ENCODE data around the gene AMZ1.

The AMZ1 gene

DNA sequence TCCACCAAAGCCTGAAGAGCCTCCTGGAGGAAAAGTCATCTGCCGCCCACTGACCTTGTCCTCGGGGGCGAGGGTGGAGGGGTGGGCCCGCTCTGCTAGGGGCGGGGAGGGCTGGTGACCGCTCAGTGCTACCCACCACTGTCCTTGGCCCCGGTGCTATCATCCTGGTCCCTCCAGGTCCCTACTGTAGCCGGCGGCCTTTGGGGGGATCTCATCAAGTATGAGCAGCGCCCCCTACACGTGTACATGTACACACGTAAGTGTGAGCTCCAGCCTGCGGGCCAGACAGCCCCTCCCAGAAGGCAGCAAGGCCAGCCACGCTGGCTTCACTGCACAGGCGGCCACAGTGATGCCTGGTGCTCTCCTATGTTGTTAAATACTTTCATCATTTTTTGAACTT is 36.7 kb upstream of the AMZ1 start:
- DNase-seq (ENCODE audit: low read depth) = no peak

DNA sequence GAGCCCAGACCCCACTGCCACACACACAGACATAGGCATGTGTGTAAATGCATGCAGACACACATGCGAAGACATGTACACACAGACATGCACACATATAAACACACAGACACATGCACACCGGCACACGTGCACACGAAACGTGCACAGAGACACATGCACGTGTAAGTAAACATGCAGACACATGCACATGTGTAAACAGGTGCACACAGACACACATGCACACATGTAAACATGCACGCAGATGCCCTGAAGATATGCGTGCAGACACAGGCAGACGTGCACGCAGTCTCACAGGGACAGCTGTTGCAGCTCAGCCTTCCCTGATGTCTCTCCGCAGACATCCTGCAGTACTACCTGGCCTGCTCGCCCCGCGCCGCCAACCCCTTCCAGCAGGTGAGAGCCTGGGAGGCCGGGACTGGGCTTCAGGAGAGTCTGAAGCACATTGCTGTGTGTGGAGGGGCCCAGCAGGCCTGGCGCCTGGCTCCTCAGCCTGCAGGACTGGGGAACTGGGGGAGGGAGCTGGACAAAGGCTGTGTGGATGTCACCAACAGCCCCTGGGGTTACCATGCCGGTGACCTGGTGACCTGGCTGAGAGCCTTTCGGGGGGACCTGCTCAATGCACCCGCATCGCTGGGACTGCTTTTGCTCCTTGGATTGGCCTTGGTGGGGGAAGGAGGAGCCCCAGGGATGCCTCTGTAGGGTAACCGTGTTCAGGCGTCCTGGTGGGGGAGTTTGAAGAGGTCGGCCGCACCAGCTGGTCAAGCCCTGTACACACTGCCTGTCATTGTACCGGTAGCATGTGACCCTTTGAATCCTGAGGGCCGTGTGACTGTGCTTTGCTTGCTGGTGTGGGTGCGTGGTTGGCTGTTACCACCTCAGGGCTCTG is 35.9 kb upstream of the AMZ1 start:
- no peak for DNase-seq (ENCODE audit: low read depth)

DNA sequence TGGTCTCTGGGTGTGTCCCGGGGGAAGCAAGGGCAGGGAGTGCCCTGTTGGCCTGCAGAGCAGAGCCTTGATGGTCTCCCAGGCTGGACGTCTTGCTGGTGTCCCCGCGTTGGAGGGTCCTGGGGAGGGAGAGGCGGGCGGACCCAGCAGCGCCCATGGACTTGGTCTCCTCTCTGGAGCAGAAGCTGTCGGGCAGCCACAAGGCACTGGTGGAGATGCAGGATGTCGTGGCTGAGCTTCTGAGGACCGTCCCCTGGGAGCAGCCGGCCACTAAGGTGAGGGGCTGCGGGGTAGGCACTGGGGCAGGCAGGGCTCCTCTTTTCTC is 35.3 kb upstream of the AMZ1 start:
- DNase-seq (ENCODE audit: low read depth) = no peak

DNA sequence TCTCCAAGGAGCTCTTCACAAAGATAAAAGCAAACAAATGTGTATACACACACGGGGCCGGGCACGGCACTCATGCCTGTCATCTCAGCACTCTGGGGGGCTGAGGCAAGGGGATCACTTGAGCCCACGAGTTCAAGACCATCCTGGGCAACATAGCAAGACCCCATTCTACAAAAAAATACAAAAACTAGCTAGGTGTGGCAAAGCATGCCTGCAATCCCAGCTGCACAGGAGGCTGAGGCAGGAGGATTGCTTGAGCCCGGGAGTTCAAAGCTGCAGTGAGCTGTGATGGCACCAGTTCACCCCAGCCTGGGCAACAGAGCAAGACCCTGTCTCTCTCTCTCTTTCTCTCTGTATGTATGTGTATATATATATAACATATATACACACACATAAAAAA is 33.9 kb upstream of the AMZ1 start:
- no peak for DNase-seq (ENCODE audit: low read depth)

DNA sequence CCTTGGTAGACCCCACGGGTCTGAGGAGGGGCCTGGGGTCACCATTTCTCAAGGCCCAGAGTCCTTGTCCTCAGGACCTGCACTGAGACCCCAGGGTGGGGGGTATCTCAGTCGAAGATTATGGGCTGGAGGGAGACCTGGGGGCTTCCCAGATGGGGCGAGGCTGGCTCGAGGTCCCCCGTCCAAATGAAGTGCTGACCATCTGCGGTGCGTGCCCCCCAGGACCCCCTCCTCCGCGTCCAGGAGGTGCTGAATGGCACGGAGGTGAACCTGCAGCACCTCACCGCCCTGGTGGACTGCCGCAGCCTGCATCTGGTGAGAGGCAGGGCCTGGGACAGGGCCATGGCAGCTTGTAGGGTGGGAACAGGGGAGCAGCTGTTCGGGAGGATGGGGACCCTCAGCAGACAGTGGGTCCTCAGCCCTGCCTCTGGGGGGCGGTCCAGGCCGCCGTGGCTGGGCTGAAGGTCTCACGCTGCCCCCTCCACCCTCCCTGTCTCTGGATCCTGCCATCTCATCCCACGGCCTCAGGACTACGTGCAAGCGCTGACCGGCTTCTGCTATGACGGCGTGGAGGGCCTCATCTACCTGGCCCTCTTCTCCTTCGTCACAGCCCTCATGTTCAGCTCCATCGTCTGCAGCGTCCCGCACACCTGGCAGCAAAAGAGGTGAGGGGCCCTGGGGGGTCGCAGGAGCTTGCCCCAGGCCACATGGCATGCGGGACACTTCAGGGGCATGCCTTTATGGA is 32.0 kb upstream of the AMZ1 start:
- DNase-seq (ENCODE audit: low read depth) = no peak

DNA sequence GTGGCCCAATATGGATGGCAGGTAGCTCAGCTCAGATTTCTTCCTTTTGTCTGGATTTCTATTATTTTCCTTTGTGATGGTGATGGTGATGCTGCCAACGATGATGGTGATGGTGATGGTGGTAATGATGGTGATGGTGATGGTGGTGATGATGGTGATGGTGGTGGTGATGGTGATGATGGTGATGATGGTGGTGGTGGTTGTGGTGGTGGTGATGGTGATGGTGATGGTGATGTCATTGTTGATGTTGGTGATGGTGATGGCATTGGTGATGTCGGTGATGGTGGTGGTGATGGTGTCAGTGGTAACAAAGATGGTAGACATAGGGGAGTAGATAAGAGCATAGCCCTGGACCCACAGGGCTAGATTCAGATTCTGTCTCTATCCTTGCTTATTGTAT is 30.8 kb upstream of the AMZ1 start:
- no peak for DNase-seq (ENCODE audit: low read depth)

DNA sequence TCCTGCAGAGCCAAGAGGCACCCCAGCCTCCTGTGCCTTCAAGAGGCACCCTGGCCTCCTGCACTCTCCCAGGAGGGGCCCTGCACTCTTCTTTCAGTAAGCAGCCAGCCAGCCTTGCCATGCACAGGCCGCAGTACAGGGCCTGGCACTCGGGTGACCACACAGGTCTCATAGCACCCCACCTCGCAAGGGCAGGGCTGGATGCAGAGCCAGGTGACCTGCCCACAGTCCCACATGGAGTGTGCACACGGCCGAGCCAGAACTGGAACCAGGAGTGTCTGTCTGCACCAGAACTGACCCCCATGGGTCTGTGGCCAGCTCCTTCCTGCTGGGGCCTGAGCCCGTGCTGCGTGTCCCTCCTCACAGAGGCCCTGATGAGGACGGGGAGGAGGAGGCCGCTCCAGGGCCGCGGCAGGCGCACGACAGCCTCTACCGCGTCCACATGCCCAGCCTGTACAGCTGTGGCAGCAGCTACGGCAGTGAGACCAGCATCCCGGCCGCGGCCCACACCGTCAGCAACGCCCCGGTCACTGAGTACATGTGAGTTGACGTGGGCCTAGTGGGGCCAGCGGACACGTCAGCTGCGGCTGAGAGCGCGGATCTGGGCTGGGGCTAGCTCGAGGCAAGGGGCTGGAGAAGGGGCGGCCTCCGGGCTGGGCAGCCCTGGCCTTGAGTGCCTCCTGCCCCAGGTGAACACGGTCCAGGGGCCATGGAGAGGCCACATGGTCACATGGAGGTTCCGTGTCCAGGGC is 29.9 kb upstream of the AMZ1 start:
- no peak for DNase-seq (ENCODE audit: low read depth)

DNA sequence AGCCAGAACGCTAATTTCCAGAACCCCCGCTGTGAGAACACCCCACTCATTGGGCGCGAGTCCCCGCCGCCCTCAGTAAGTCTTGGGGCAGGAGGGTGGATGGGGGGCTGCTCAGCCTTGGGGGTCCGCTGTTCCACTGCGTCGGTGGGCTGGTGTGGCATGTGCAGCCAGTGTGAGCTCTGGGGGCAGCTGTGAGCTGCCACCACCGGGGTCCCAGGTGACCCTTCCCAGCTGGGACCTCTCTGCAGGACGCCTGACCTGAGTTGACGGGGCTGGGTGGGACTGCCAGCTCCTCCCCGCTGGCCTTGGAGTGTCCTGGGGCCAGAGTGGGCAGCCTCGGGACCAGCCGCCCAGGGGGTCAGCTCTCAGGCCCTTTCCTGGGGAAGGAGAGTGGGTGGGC is 29.1 kb upstream of the AMZ1 start:
- no peak for DNase-seq (ENCODE audit: low read depth)

DNA sequence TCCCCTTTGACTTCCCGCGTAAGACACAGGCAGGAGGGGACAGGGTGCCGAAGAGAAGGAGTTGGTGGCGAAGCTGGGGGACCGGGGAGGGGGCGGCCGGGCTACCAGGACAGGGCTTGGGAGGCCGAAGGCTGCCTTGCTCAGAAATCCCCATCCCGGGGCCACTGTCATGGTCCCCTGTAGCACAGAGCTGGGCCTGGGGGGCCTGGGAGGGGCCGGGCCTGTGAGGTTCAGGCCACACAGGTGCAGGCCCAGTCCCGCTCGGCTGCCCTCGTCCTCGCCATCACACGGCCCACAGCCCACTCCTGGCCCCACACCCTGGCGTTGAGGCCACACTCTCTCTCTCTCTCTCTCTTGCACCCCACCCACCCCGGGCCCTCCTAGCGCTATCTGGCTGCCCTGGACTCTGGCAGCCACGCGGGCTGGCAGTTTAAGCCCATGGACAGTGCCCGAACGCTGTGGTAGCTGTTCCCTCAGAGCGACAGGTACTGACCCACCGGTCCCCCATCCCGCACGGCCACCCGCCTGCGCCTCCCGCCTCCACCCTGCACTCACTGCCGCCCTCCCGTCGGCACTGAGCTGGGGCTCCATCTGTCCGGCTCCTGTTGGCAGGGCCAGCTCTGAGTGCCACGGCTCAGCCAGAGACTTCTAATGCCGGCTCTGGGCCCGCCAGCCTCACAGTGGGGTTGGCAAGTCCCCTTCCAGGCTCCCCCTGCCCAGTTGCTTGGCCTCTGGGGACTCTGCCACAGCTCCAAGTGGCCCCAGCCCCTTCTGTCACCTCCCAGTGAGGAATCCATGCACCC is 28.2 kb upstream of the AMZ1 start:
- no peak for DNase-seq (ENCODE audit: low read depth)

DNA sequence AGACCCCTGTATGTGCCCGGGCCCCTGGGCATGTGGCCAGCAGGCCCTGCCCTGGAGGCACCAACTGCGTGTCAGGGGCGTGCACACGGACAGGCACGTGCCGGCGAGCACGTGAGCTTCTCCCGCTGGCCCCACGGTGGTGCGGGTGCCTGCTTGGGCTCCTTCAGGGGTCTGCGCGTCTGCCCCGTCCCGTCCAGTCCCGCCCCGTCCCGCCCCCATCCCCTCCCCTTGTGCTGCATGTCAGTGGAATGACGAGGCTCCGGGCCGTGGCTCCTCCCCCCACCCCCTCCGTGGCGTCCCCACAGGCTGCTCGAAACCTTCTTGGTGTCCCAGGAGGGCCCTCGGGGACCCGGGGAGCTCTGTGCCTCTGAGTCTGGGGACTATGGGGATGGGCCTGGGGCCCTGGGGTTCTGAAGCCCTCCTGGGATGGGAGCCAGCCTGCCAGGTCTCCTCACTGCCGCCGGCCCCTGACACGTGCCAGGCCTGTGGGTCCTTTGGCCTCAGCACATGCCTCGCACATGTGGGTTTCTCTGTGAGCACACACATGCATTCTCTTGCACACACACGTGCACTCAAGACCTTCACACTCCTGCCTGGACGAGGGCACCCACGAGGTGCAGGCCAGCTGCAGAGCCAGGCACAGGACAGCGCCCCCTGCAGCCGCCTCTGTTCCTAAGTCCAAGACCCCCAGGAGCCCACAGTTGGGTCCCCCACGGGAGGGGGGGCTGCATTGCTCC is 27.5 kb upstream of the AMZ1 start:
- DNase-seq (ENCODE audit: low read depth) = no peak

DNA sequence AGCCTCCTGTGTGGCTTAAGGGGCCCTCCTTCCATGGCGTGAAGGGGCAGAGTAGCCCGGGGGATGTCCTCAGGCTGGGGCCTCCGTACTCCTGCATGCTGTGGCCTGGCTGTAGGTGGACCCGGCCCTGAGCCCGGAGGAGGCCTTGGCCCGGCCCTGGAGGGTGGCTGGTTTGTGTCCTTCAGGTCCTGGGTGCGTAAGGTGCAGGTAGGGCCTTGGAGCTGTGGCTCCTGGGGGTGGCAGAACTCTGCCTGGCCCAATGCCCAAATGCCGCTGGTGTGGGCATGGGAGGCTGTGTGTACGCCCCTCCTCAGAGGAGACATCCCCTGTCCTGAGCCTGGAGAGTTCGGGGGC is 26.9 kb upstream of the AMZ1 start:
- no peak for DNase-seq (ENCODE audit: low read depth)

DNA sequence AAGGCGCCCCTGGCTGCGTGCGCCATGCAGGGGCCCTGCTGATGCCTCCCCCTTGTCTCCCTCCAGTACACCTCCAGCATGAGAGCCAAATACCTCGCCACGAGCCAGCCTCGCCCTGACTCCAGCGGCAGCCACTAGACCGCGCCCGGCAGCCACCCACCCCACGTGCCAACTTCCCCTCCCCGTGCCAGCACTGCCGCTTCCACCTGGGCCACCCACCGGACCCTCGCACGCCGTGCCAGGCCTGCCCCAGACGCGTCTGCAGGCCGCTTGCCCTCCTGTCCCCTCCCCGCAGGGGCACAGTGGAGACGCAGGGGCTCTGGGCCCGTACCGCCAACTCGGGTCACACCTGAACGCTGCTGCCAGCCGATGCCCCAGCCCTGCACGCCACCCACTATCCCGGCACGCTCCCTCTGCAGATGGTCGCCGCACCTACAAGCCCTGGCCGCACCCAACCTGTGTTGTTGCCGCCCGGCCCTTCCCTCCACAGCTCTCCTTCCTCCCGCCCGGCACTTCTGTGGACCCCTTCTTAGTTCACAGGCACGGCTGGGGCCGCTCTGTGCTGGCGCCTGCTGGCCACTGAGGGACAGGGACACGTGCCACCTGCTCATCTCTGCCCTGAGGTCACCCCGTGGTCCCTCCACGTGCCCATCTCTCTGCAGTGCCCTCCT is 26.3 kb upstream of the AMZ1 start:
- DNase-seq (ENCODE audit: low read depth) = no peak

DNA sequence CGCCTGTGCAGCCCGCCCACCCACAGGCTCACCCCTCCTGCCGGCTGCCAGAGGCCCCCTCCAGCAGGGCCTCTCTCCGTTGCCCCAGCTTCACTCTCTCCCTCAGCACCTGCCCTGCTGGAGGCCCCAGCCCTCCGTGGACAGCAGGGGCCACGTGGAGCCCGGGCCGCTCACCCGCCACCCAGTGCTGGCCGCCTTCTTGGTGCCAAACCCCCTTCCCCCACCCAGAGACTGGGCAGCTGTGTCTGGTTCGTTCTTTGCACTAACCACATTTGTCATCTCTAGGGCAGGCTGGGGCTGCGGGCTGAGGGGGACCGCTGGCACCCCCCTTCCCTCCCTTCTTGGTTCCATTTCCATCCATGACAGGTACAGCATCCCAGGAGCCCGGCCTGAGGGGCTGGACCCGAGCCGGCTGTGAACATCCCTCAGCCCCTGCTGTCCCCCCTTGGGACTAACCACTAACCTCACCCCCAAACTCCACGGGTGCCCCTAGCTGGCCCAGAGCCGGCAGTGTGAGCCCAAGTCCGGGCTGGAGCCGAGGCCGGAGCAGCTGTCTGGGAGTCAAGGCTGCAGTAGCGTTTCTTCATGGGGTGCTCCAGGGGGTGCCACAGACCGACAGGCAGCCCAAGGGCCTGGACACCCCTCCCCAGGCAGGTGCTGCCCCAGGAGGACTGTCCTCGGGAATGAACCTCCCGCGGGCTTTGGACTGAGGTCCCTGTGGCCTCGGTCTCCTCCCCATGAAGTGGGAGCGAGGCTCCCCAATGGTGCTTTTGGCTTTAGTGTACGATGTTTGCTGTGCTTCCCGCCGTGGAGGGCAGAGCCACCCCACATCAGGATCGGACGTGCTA is 25.5 kb upstream of the AMZ1 start:
- DNase-seq (ENCODE audit: low read depth) = no peak

DNA sequence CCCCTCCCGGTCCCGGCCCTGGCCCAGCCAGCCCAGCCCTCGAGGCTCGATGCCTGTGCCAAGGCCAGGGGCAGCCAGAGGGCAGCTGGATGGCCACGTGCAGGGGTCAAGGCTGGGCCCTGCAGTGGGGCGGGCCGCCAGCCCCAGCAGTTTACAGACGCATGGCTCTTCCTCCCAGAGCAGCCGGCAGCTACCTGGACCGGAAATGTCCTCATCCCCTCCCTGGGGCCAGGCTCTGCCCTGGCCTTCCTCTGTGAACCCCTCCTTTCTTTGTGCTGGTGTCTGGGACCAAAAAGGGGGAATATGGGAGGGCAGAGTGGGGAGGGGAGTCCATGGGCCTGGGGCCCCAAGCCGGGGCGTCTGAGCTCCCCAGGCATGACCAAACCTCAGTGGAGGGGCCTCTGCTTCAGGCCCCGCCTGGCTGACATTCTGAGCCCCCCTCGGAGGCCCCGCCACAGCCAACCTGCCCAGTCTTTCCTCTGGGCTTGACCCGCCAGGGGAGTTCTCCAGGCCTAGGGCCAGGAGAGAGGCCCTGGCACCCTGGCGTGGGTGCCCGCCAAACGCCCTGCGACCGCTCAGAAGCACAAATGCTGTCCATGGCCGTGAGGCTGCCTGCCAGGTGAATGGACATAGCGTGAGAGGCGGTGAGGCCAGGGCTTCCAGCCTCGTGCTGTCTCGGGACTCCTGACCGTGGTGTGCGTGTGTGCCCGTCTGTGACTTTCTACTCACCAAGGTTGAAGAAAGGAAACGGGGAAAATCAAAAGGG is 24.7 kb upstream of the AMZ1 start:
- DNase-seq (ENCODE audit: low read depth) = no peak

DNA sequence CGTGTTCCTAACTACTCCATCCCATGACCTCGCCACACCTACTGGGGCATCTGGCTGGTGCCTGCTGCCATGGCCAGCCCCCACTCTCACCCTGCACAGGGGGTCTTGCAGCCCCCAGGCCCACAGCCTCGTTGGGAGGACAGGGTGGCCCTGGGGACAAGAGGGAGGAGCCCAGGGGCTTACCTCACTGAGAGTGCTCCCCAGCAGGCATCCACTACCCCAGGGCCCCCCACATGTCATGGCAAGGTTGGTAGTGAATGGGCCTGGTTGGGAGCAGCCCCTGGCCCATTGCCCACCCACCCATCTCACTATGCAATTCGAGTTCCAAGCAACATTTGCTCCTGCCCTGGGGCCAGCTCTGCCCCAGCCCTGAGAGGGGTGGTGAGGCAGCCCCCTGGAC is 24.0 kb upstream of the AMZ1 start:
- DNase-seq (ENCODE audit: low read depth) = no peak

DNA sequence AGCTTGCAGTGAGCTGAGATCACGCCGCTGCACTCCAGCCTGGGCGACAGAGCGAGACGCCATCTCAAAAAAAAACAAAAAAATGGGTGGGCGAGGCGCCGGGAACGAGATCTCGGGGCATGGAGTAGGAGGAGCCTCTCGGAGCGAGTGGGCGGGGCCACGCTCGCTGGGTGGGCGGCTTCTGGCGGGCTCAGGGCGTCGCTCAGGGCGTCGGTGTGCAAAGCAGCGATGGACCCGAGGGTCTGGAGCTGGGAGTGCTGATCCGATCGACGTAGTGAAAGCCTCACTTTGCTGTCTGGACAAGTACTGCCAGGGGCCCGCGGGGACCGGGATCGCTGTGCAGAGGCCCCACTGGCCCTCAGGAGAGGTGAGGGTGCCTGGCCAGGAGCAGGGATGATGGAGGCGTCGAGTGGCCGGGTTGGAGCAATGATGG is 22.6 kb upstream of the AMZ1 start:
- DNase-seq (ENCODE audit: low read depth) = no peak

DNA sequence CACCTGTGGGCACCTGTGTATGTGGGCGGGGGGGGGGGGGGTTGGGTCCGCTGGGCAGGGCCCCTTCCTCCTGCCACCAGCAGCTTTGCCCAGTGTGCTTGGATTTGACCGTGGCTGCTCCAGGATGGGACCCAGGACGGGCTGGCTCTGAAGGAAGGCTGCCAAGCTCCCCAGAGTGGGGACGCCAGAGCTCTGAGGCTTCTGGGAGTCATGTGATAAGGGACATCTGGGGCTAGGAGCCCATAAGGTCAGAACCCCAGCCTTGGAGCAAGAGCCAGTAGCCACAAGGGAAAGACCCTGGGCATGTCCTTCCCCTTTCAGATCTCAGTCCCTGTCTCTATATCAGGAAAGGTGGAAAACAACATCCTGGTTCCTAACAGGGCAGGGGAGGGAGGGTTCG is 21.8 kb upstream of the AMZ1 start:
- no peak for DNase-seq (ENCODE audit: low read depth)

DNA sequence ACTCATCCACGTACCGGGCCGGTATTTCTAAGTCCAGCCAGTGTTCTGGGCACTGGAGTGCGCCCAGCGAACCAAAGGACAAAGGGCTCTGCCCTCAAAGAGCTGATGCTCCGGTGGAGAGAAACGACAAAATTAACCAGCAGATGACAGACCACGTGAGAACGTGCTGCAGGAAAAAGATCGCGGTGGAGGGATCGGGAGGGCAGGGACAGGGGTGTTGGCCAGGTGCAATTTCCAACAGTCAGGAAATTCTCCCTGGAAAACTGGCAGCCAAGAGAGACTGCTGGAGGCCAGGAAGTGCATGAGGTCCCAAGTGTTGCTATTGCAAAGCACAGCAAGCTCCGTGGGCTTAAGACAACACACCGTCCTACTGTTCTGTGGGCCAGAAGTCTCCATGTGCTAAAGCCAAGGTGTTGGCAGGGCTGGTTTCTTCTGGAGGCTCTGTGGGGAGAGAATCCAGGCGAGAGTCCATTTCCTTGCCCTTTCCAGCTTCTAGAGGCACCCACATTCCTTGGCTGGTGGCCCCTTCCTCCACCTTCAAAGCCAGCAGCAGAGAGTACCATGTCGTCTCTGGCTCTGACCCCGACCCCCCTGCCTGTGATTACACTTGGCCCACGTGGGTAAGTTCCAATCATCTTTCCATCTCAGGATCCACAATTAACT is 21.3 kb upstream of the AMZ1 start:
- DNase-seq (ENCODE audit: low read depth) = no peak

DNA sequence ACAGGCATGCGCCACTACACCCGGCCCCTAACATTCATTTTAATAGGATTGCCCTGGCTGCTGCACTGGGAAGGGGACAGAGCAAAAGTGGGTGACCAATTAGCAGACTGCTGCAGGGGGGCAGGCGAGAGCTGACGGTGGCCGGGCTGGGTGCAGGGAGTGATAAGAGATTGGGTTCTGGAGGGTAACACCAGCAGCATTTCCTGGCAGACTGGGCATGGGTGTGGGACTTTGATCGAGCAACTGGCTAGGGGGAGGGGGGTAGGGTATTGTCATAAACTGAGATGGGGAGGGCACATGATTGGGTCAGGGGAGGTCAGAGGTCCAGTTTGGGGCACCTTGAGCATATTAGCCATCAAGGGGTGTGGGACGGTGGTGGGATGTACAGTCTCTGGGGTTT is 20.2 kb upstream of the AMZ1 start:
- no peak for DNase-seq (ENCODE audit: low read depth)
